OCI-LY7 (cell line): ENCODE measurements around the gene PTH. TPM values are rescaled to one million over a fixed set of nuclear protein-coding genes. Genes with fewer than 3 reads are reported as not detected.

Experiments used
- BruUV-seq: library from RNA; stranded (reverse); fragments of 400-500 nt; replicated peaks from 2 replicates; lab custom pipeline; 2021; lab: Mats Ljungman, UMichigan
- CTCF ChIA-PET: fragments of 300-600 bp; sonication (Branson Sonifier 250); formaldehyde crosslinking; loops from one replicate; lab custom pipeline; 2022; ENCODE audit warnings: antibody characterized with exemption; ENCODE audit not compliant: unreplicated experiment; lab: Charles Lee
- POLR2A ChIA-PET: fragments of 300-600 bp; sonication (Branson Sonifier 250); formaldehyde crosslinking; loops from one replicate; lab custom pipeline; 2022; ENCODE audit warnings: antibody characterized with exemption; lab: Charles Lee
- DNase-seq: peaks from one replicate; pipeline ENCODE4 v3.0.0-alpha.2; 2015; ENCODE audit warnings: low spot score
- H2AFZ ChIP-seq: fragments of 200-600 bp; sonication (generic), shearing (Covaris generic); 2 replicates; pipeline ENCODE4 v1.6.1; 2014; ENCODE audit warnings: mild to moderate bottlenecking, antibody characterized with exemption, low read length, moderate library complexity
- H3K27ac ChIP-seq: fragments of 200-600 bp; sonication (generic); 2 replicates; pipeline ENCODE4 v1.5.1; 2014; ENCODE audit warnings: mixed run types, low read depth, mild to moderate bottlenecking, moderate library complexity, low read length, inconsistent platforms; ENCODE audit not compliant: poor library complexity, severe bottlenecking
- H3K36me3 ChIP-seq: fragments of 200-600 bp; sonication (generic); 2 replicates; pipeline ENCODE4 v1.6.1; 2014; ENCODE audit warnings: mild to moderate bottlenecking, antibody characterized with exemption, low read length, moderate library complexity, mixed read lengths; ENCODE audit not compliant: insufficient read depth
- H3K4me1 ChIP-seq: fragments of 200-600 bp; sonication (generic); 2 replicates; pipeline ENCODE4 v1.5.1; 2014; ENCODE audit warnings: mild to moderate bottlenecking, low read length; ENCODE audit not compliant: insufficient read depth, poor library complexity, severe bottlenecking
- H3K4me2 ChIP-seq: fragments of 200-600 bp; sonication (generic); 2 replicates; pipeline ENCODE4 v1.6.1; 2014; ENCODE audit warnings: mild to moderate bottlenecking, low read length
- H3K4me3 ChIP-seq: fragments of 200-600 bp; sonication (generic); 2 replicates; pipeline ENCODE4 v1.5.1; 2014; ENCODE audit warnings: mild to moderate bottlenecking, low read depth, low read length; ENCODE audit not compliant: poor library complexity, severe bottlenecking
- H3K79me2 ChIP-seq: fragments of 200-600 bp; sonication (generic); 2 replicates; pipeline ENCODE4 v1.6.1; 2016; ENCODE audit warnings: low read depth, mild to moderate bottlenecking, low read length, moderate library complexity, mixed read lengths; ENCODE audit not compliant: insufficient read depth
- H3K9me2 ChIP-seq: fragments of 200-600 bp; sonication (generic); 2 replicates; pipeline ENCODE4 v1.6.1; 2016; ENCODE audit warnings: mild to moderate bottlenecking, low read length, mixed read lengths; ENCODE audit not compliant: insufficient read depth
- H3K9me3 ChIP-seq: fragments of 200-600 bp; sonication (generic); 2 replicates; pipeline ENCODE4 v1.6.1; 2014; ENCODE audit warnings: mild to moderate bottlenecking, mixed run types, low read length, mixed read lengths
- H4K20me1 ChIP-seq: fragments of 200-600 bp; sonication (generic); 2 replicates; pipeline ENCODE4 v1.6.1; 2014; ENCODE audit warnings: mild to moderate bottlenecking, antibody characterized with exemption, low read length, moderate library complexity, mixed read lengths; ENCODE audit not compliant: insufficient read depth
- EZH2phosphoT487 ChIP-seq: fragments of 200-600 bp; sonication (generic); IDR thresholded peaks from 2 replicates; pipeline ENCODE4 v1.6.1; 2018; ENCODE audit warnings: low read depth, borderline replicate concordance, mild to moderate bottlenecking, mixed run types, antibody characterized with exemption, low read length, moderate library complexity, mixed read lengths
- intact Hi-C: fragments of 100-400 bp; cut with micrococcal nuclease; formaldehyde crosslinking; loops from one replicate; pipeline ENCODE4 v1.10.0; 2022; ENCODE audit not compliant: unreplicated experiment
- total RNA-seq, 2 experiments: library from RNA; depleted of rRNA in 1 of 2; stranded (reverse); fragments of >200 nt in 1 of 2; shearing (Covaris generic) in 1 of 2; gene quantifications; 2 replicates each; pipeline ENCODE4 v1.2.3, GENCODE V29; 2014 to 2022
- TF ChIP-seq, protein P1 (sequence below): fragments of 200-600 bp; sonication (generic); conservative IDR thresholded peaks from 2 replicates; pipeline ENCODE4 v1.5.1; 2014; ENCODE audit warnings: mild to moderate bottlenecking, antibody characterized with exemption, low read length, moderate library complexity, mixed read lengths

Gene PTH
- total RNA-seq, 2 experiments from 2014 or later = not detected

- DNase-seq = no peak
- H3K9me2 ChIP-seq = no peaks in the 10 kb centered on the region
- H3K27ac ChIP-seq = no peak overlapping the region
- no peaks in the 10 kb centered on the region for H3K9me3 ChIP-seq
- no peak overlapping the region for H3K4me3 ChIP-seq
- H2AFZ ChIP-seq = no peak overlapping the region
- H3K4me2 ChIP-seq = no peak overlapping the region
- CTCF ChIA-PET = no interaction called here
- no peaks in the 10 kb centered on the region for H3K79me2 ChIP-seq
- intact Hi-C loops = no loop called here
- no TSS peak for BruUV-seq
- POLR2A ChIA-PET = no interaction called here
- no peaks in the 10 kb centered on the region for H3K4me1 ChIP-seq
- no peak for TF ChIP-seq EZH2phosphoT487
- TF ChIP-seq, protein P1, sequence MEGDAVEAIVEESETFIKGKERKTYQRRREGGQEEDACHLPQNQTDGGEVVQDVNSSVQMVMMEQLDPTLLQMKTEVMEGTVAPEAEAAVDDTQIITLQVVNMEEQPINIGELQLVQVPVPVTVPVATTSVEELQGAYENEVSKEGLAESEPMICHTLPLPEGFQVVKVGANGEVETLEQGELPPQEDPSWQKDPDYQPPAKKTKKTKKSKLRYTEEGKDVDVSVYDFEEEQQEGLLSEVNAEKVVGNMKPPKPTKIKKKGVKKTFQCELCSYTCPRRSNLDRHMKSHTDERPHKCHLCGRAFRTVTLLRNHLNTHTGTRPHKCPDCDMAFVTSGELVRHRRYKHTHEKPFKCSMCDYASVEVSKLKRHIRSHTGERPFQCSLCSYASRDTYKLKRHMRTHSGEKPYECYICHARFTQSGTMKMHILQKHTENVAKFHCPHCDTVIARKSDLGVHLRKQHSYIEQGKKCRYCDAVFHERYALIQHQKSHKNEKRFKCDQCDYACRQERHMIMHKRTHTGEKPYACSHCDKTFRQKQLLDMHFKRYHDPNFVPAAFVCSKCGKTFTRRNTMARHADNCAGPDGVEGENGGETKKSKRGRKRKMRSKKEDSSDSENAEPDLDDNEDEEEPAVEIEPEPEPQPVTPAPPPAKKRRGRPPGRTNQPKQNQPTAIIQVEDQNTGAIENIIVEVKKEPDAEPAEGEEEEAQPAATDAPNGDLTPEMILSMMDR = no peak
- H3K36me3 ChIP-seq = no peaks in the 10 kb centered on the region
- H4K20me1 ChIP-seq = no peaks in the 10 kb centered on the region
These were observed 20.7 kb downstream of the PTH start for GRCh38 chr11:13475091-13475490.

GRCh38 chr11:13473013-13473722, 22.6 kb downstream of the PTH start:
- Histone ChIP-seq H3K9me2 (no peaks in the 10 kb centered on the region), H3K9me3 (no peaks in the 10 kb centered on the region), H4K20me1 (no peaks in the 10 kb centered on the region), H3K4me3 (no peak overlapping the region), H3K36me3 (no peaks in the 10 kb centered on the region), H3K27ac (no peak overlapping the region), H3K4me2 (no peak overlapping the region), H3K4me1 (no peaks in the 10 kb centered on the region), H2AFZ (no peak overlapping the region), H3K79me2 (no peaks in the 10 kb centered on the region)
- CTCF ChIA-PET = interaction anchor here (0.6 kb wide), 1 partner anchor 196 kb away, joined by 3 read pairs; the partner anchor contains the start of gene FAR1
- POLR2A ChIA-PET = interaction anchor here (0.6 to 1.1 kb wide), 4 partner anchors 10 to 1976 kb away, joined by 3 to 4 read pairs (median 3); partner anchors contain the start of gene BTBD10
- no peak for DNase-seq
- intact Hi-C loops = no loop called here
- TF ChIP-seq, protein P1 = no peak
- no TSS peak for BruUV-seq

GRCh38 chr11:13468750-13469149, 27.0 kb downstream of the PTH start:
- BruUV-seq = no TSS peak
- CTCF ChIA-PET = no interaction called here
- Histone ChIP-seq H2AFZ (no peak overlapping the region), H3K9me2 (no peaks in the 10 kb centered on the region), H3K79me2 (no peaks in the 10 kb centered on the region), H4K20me1 (no peaks in the 10 kb centered on the region), H3K4me1 (peaks cover 6% of the 10 kb centered on the region), H3K36me3 (no peaks in the 10 kb centered on the region), H3K9me3 (no peaks in the 10 kb centered on the region), H3K4me2 (no peak overlapping the region), H3K27ac (no peak overlapping the region), H3K4me3 (no peak overlapping the region)
- TF ChIP-seq, protein P1 = no peak
- TF ChIP-seq EZH2phosphoT487 = no peak
- POLR2A ChIA-PET = no interaction called here
- intact Hi-C loops = loop anchor here (10.0 kb wide), 1 partner anchor 606 kb away; no protein-coding TSS in a partner anchor
- DNase-seq = no peak
